ENCODE results near the gene MYO9A. TPM values are rescaled to one million over a fixed set of nuclear protein-coding genes. Genes with fewer than 3 reads are reported as not detected.

The MYO9A gene
- polyA plus RNA-seq, 3 donors: 3.9 to 6.6 (median 5.0) TPM

DNA sequence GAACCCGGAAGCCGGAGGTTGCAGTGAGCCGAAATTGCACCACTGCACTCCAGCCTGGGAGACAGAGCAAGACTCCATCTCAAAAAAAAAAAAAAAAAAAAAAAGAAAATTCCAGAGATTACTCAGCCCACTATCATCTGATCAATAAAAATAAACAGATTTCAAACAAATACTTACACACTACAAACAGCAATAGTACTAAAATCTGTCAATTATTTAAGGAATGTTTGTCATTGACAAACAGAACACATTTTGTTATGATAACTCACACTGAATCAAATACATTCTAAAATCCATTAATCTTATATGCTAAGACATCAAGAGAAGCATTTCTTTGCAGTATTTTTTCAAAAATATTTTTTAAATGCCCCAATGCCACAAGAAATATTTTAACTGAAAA lies 7.6 kb downstream of the MYO9A start:
- no peak for DNase-seq
- H3K27me3 Mint-ChIP-seq (ENCODE audit: low read depth in 3 of 3): peaks cover 0 to 2% (median 1%) of the 10 kb centered on the region in 3 donors
- H3K4me3 Mint-ChIP-seq: no peak overlapping the region
- no peaks in the 10 kb centered on the region for H3K36me3 ChIP-seq (replicated peaks in 1 of 2; ENCODE audit: control insufficient read depth in 1 of 2, insufficient read depth in 2 of 2, low read length in 2 of 2)
- 100% methylated on average over 1 of the region's 3 CpGs for WGBS (ENCODE audit: insufficient coverage)
- no peaks in the 10 kb centered on the region for H3K4me1 ChIP-seq (ENCODE audit: control insufficient read depth in 1 of 2, insufficient read depth in 2 of 2, low read length in 2 of 2)
- TF ChIP-seq CTCF (IDR thresholded peaks at IDR 0.05): no peak
- H3K27ac Mint-ChIP-seq: no peak overlapping the region
- H3K4me2 ChIP-seq (replicated peaks; ENCODE audit: extremely low read depth, low read length, poor library complexity, severe bottlenecking): no peak overlapping the region
- H3K79me2 ChIP-seq (ENCODE audit: insufficient read depth, low read length): peaks cover 23% of the 10 kb centered on the region
- H2AFZ ChIP-seq (ENCODE audit: insufficient read depth, low read depth, low read length, poor library complexity, severe bottlenecking): no peak overlapping the region
- peaks cover 4% of the 10 kb centered on the region for H4K20me1 ChIP-seq (ENCODE audit: insufficient read depth, low read length)
- intact Hi-C loops (cut with micrococcal nuclease): loop anchor here in 1 of 2 donors (10.0 kb wide), 2 partner anchors 84 to 1524 kb away; partner anchors contain the start of genes GRAMD2A and NPTN
- no peaks in the 10 kb centered on the region for H3K27me3 ChIP-seq (ENCODE audit: control insufficient read depth in 2 of 2, insufficient read depth in 2 of 2, low read length in 2 of 2)
- peaks cover 0 to 3% (median 0%) of the 10 kb centered on the region in 7 donors for H3K9me3 Mint-ChIP-seq
- H3K4me1 Mint-ChIP-seq: peaks cover 3% of the 10 kb centered on the region
- no peaks in the 10 kb centered on the region for H3K9me3 ChIP-seq (replicated peaks in 1 of 2; ENCODE audit: control insufficient read depth in 1 of 2, insufficient read depth in 1 of 2, low read length in 2 of 2)
- H3K9ac ChIP-seq (ENCODE audit: insufficient read depth, low read length, poor library complexity, severe bottlenecking): no peak overlapping the region
- H3K4me3 ChIP-seq (replicated peaks in 1 of 3; ENCODE audit: low read depth in 2 of 3, low read length in 3 of 3): no peak overlapping the region
- no peak overlapping the region for H3K27ac ChIP-seq (ENCODE audit: low read depth in 1 of 2, low read length in 2 of 2)
- H3K36me3 Mint-ChIP-seq: peaks cover 0 to 2% of the 10 kb centered on the region in 2 donors

GRCh38 chr15:72106068-72106467 lies 11.9 kb downstream of the MYO9A start:
- no peak overlapping the region for H3K9ac ChIP-seq (ENCODE audit: insufficient read depth, low read length, poor library complexity, severe bottlenecking)
- Mint-ChIP-seq H3K4me3 (no peak overlapping the region), H3K27ac (no peak overlapping the region), H3K9me3 (peaks cover 6 to 12% (median 8%) of the 10 kb centered on the region in 7 donors), H3K4me1 (peaks cover 15% of the 10 kb centered on the region), H3K36me3 (no peaks in the 10 kb centered on the region), H3K27me3 (ENCODE audit: low read depth in 3 of 3) (peaks cover 0 to 4% (median 0%) of the 10 kb centered on the region in 3 donors)
- no peaks in the 10 kb centered on the region for H3K36me3 ChIP-seq (replicated peaks in 1 of 2; ENCODE audit: control insufficient read depth in 1 of 2, insufficient read depth in 2 of 2, low read length in 2 of 2)
- peaks cover 10 to 13% of the 10 kb centered on the region in 2 donors for H3K9me3 ChIP-seq (replicated peaks in 1 of 2; ENCODE audit: control insufficient read depth in 1 of 2, insufficient read depth in 1 of 2, low read length in 2 of 2)
- no peak for TF ChIP-seq CTCF (IDR thresholded peaks at IDR 0.05)
- H3K4me2 ChIP-seq (replicated peaks; ENCODE audit: extremely low read depth, low read length, poor library complexity, severe bottlenecking): no peak overlapping the region
- H3K4me1 ChIP-seq (ENCODE audit: control insufficient read depth in 1 of 2, insufficient read depth in 2 of 2, low read length in 2 of 2): peaks cover 7 to 9% of the 10 kb centered on the region in 2 donors
- H3K27ac ChIP-seq (ENCODE audit: low read depth in 1 of 2, low read length in 2 of 2): no peak overlapping the region
- no CpG with 5 or more reads among the region's 2 CpGs for WGBS (ENCODE audit: insufficient coverage)
- H3K4me3 ChIP-seq (replicated peaks in 1 of 3; ENCODE audit: low read depth in 2 of 3, low read length in 3 of 3): no peak overlapping the region
- no peaks in the 10 kb centered on the region for H4K20me1 ChIP-seq (ENCODE audit: insufficient read depth, low read length)
- H2AFZ ChIP-seq (ENCODE audit: insufficient read depth, low read depth, low read length, poor library complexity, severe bottlenecking): no peak overlapping the region
- intact Hi-C loops (cut with micrococcal nuclease): no loop called here
- peaks cover 12% of the 10 kb centered on the region for H3K79me2 ChIP-seq (ENCODE audit: insufficient read depth, low read length)
- no peaks in the 10 kb centered on the region for H3K27me3 ChIP-seq (ENCODE audit: control insufficient read depth in 2 of 2, insufficient read depth in 2 of 2, low read length in 2 of 2)
- no peak for DNase-seq
